ENCODE results near the gene HSF2BP. TPM values are rescaled to one million over a fixed set of nuclear protein-coding genes. Genes with fewer than 3 reads are reported as not detected.

The HSF2BP gene
- polyA plus RNA-seq, 1 donor from 2014 or later = 0.89 TPM

DNA sequence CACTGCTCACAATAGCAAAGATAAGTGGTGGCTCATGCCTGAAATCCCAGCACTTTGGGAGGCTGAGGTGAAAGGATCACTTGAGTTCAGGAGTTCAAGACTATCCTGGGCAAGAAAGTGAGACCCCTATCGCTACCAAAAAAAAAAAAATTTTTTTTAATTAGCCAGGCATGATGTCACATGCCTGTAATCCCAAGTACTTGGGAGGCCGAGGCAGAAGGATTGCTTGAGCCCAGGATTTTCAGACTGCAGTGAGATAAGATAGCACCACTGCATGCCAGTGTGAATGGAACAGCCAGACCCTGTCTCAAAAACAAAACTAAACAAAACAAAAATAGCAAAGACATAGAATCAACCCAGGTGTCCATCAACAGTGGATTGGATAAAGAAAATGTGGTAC lies 50.6 kb downstream of the HSF2BP start:
- no peaks in the 10 kb centered on the region for H3K9me2 ChIP-seq (ENCODE audit: insufficient read depth, low read length)
- no peak overlapping the region for H3K9ac ChIP-seq (ENCODE audit: low read length)
- no peaks in the 10 kb centered on the region for H3K36me3 ChIP-seq (ENCODE audit: insufficient read depth, low read length)
- no peak overlapping the region for H2AFZ ChIP-seq (ENCODE audit: low read depth, low read length)
- no peaks in the 10 kb centered on the region for H4K20me1 ChIP-seq (ENCODE audit: insufficient read depth)
- no peaks in the 10 kb centered on the region for H3K79me2 ChIP-seq (replicated peaks; ENCODE audit: insufficient read depth, low read length)
- H3K4me3 ChIP-seq (ENCODE audit: low read length) = no peak overlapping the region
- H3K4me2 ChIP-seq (ENCODE audit: low read length) = no peak overlapping the region
- H3K9me3 ChIP-seq (ENCODE audit: low read length) = no peaks in the 10 kb centered on the region
- H3K27me3 ChIP-seq (ENCODE audit: insufficient read depth, low read depth, low read length) = no peaks in the 10 kb centered on the region
- H3F3A ChIP-seq (ENCODE audit: insufficient read depth, low read length, poor library complexity, severe bottlenecking) = no peaks in the 10 kb centered on the region
- TF ChIP-seq SMC3 (conservative IDR thresholded peaks at IDR 0.05; ENCODE audit: poor library complexity) (no peak), TAF1 (IDR thresholded peaks at IDR 0.05; ENCODE audit: low read depth) (no peak), EZH2 (IDR thresholded peaks at IDR 0.05; ENCODE audit: borderline replicate concordance, insufficient read depth, low read length, poor library complexity, severe bottlenecking) (no peak), RAD21 (conservative IDR thresholded peaks at IDR 0.05) (no peak), REST (IDR thresholded peaks at IDR 0.05; ENCODE audit: borderline replicate concordance) (no peak), POLR2AphosphoS5 (IDR thresholded peaks at IDR 0.05) (no peak), EP300 (conservative IDR thresholded peaks at IDR 0.05; ENCODE audit: poor library complexity, severe bottlenecking) (no peak), MXI1 (conservative IDR thresholded peaks at IDR 0.05; ENCODE audit: poor library complexity, severe bottlenecking) (no peak)
- TF ChIP-seq, protein P1, sequence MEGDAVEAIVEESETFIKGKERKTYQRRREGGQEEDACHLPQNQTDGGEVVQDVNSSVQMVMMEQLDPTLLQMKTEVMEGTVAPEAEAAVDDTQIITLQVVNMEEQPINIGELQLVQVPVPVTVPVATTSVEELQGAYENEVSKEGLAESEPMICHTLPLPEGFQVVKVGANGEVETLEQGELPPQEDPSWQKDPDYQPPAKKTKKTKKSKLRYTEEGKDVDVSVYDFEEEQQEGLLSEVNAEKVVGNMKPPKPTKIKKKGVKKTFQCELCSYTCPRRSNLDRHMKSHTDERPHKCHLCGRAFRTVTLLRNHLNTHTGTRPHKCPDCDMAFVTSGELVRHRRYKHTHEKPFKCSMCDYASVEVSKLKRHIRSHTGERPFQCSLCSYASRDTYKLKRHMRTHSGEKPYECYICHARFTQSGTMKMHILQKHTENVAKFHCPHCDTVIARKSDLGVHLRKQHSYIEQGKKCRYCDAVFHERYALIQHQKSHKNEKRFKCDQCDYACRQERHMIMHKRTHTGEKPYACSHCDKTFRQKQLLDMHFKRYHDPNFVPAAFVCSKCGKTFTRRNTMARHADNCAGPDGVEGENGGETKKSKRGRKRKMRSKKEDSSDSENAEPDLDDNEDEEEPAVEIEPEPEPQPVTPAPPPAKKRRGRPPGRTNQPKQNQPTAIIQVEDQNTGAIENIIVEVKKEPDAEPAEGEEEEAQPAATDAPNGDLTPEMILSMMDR (IDR thresholded peaks at IDR 0.05; ENCODE audit: poor library complexity, severe bottlenecking) = no peak
- no peak overlapping the region for H3K27ac ChIP-seq (ENCODE audit: low read length)

DNA sequence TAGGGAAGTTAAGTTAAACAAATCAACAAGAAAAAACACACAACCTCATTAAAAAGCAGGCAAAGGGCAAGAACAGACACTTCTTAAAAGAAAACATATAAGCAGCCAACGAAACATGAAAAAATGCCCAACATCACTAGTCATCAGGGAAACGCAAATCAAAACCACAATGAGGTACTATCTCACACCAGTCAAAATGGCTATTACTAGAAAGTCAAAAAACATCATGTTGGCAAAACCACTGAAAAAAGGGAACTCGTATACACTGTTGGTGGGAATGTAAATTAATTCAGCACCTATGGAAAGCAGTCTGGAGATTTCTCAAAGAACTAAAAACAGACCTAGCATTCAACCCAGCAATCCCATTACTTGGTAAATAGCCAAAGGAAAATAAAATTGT lies 51.1 kb downstream of the HSF2BP start:
- no peak overlapping the region for H3K9ac ChIP-seq (ENCODE audit: low read length)
- no peaks in the 10 kb centered on the region for H3K9me3 ChIP-seq (ENCODE audit: low read length)
- TF ChIP-seq EP300 (conservative IDR thresholded peaks at IDR 0.05; ENCODE audit: poor library complexity, severe bottlenecking) (no peak), TAF1 (IDR thresholded peaks at IDR 0.05; ENCODE audit: low read depth) (no peak), POLR2AphosphoS5 (IDR thresholded peaks at IDR 0.05) (no peak), RAD21 (conservative IDR thresholded peaks at IDR 0.05) (no peak), SMC3 (conservative IDR thresholded peaks at IDR 0.05; ENCODE audit: poor library complexity) (no peak), MXI1 (conservative IDR thresholded peaks at IDR 0.05; ENCODE audit: poor library complexity, severe bottlenecking) (no peak), EZH2 (IDR thresholded peaks at IDR 0.05; ENCODE audit: borderline replicate concordance, insufficient read depth, low read length, poor library complexity, severe bottlenecking) (no peak), REST (IDR thresholded peaks at IDR 0.05; ENCODE audit: borderline replicate concordance) (no peak)
- TF ChIP-seq, protein P1 (IDR thresholded peaks at IDR 0.05; ENCODE audit: poor library complexity, severe bottlenecking) = no peak
- no peak overlapping the region for H3K4me2 ChIP-seq (ENCODE audit: low read length)
- no peak overlapping the region for H3K4me3 ChIP-seq (ENCODE audit: low read length)
- no peaks in the 10 kb centered on the region for H3K27me3 ChIP-seq (ENCODE audit: insufficient read depth, low read depth, low read length)
- H3K36me3 ChIP-seq (ENCODE audit: insufficient read depth, low read length) = no peaks in the 10 kb centered on the region
- H3K9me2 ChIP-seq (ENCODE audit: insufficient read depth, low read length) = no peaks in the 10 kb centered on the region
- no peaks in the 10 kb centered on the region for H3K79me2 ChIP-seq (replicated peaks; ENCODE audit: insufficient read depth, low read length)
- no peaks in the 10 kb centered on the region for H4K20me1 ChIP-seq (ENCODE audit: insufficient read depth)
- H2AFZ ChIP-seq (ENCODE audit: low read depth, low read length) = no peak overlapping the region
- no peaks in the 10 kb centered on the region for H3F3A ChIP-seq (ENCODE audit: insufficient read depth, low read length, poor library complexity, severe bottlenecking)
- no peak overlapping the region for H3K27ac ChIP-seq (ENCODE audit: low read length)
